Adipocyte (in vitro differentiated cells): ENCODE results near the gene SELENON.
A peak's percentile ranks its signal among the peaks of the same experiment; 100 is the strongest.

Source experiments
- DNase-seq: peaks from one replicate; pipeline ENCODE4 v3.0.0-alpha.2; 2015; ENCODE audit warnings: low read depth
- H3K27me3 ChIP-seq: replicated peaks from 2 replicates; pipeline ENCODE4 v1.7.0; 2013; ENCODE audit warnings: mild to moderate bottlenecking, low read length, moderate library complexity; ENCODE audit not compliant: control insufficient read depth, insufficient read depth
- H3K36me3 ChIP-seq: 2 replicates; pipeline ENCODE4 v1.7.0; 2013; ENCODE audit warnings: low read length, mild to moderate bottlenecking, moderate library complexity; ENCODE audit not compliant: control insufficient read depth, insufficient read depth, severe bottlenecking
- H3K4me1 ChIP-seq: 2 replicates; pipeline ENCODE4 v1.7.0; 2013; ENCODE audit warnings: mild to moderate bottlenecking, low read length, moderate library complexity; ENCODE audit not compliant: control insufficient read depth, insufficient read depth
- H3K4me3 ChIP-seq: 2 replicates; pipeline ENCODE4 v1.7.0; 2013; ENCODE audit warnings: mild to moderate bottlenecking, low read length, moderate library complexity
- H3K9ac ChIP-seq: 2 replicates; pipeline ENCODE4 v1.7.0; 2013; ENCODE audit warnings: mild to moderate bottlenecking, low read length, moderate library complexity
- H3K9me3 ChIP-seq: 2 replicates; pipeline ENCODE4 v1.7.0; 2013; ENCODE audit warnings: mild to moderate bottlenecking, low read length, moderate library complexity; ENCODE audit not compliant: control insufficient read depth

Gene SELENON

DNA sequence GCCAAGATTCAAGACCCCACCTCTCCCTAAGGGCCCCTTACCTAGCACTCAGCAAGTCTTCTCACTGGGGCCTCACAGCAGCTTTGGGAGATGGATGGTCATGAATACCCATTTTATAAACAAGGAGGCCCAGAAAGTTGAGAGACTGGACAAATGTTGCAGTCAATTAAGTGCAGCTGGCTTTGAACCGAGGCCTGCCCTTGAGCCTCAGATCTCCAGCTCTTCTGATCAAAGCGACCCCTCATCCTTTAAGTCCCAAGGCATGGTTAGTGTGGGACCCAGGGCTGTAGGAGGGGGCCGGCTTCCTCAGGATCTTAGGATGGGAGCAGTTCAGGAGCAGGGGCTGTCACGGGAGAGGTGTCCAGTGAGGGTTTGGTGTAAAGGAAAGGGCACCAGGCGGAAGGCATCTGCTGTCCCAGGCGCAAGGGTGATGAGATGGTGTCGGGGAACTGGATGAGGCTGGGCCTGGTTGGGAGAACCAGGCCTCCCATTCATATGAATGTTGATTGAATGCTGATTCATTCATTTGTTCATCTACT lies 14.6 kb downstream of the SELENON start:
- no peak overlapping the region for H3K4me3 ChIP-seq
- H3K36me3 ChIP-seq, result peaks cover 53% of the 10 kb centered on the region
- no peak for DNase-seq
- H3K27me3 ChIP-seq, result no peaks in the 10 kb centered on the region
- H3K4me1 ChIP-seq, result peaks cover 18% of the 10 kb centered on the region
- H3K9ac ChIP-seq, result no peak overlapping the region
- H3K9me3 ChIP-seq, result no peaks in the 10 kb centered on the region

DNA sequence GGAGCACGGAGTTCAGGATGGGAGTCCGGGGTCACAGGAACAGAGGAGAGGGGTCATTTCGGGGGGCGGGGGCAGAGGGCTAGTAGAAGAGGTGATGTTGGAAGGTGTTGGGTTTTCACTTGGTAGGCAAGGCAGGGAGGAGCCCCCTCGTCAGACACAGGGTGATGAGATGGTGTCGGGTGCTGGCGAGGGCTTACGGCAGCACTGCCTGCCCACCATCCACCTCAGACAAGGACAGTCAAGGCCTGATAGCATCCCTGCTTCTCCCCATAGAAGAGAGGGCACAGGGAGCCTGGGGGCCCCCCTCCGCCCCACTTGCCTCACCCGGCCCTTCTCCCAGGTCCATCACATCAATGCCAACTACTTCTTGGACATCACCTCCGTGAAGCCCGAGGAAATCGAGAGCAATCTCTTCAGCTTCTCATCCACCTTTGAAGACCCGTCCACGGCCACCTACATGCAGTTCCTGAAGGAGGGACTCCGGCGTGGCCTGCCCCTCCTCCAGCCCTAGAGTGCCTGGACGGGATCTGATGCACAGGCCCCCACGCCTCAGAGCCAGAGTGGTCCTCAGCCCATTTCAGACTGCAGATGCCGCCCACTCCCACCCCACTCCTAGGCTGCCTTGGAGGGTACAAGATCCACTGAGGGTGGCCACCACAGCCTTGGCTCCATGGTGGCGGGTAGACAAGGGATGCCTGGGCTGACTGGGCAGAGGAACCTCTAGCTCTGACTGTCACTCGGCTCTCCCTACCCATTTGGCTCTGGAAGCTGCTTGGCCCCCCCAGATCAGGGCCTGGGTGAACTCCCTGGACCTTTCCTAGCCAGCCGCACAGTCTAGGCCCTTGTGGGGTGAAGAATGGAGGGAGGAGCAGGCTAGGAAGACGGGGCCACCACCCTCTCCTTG lies 15.5 kb downstream of the SELENON start:
- no peaks in the 10 kb centered on the region for H3K9me3 ChIP-seq
- H3K4me3 ChIP-seq, result no peak overlapping the region
- no peak for DNase-seq
- H3K36me3 ChIP-seq, result peaks cover 50% of the 10 kb centered on the region
- no peaks in the 10 kb centered on the region for H3K27me3 ChIP-seq
- H3K4me1 ChIP-seq, result peaks cover 18% of the 10 kb centered on the region
- no peak overlapping the region for H3K9ac ChIP-seq

GRCh38 chr1:25816112-25816718 lies 16.2 kb downstream of the SELENON start:
- Histone ChIP-seq H3K4me1 (peaks cover 23% of the 10 kb centered on the region), H3K9me3 (no peaks in the 10 kb centered on the region), H3K27me3 (no peaks in the 10 kb centered on the region), H3K9ac (no peak overlapping the region), H3K36me3 (peaks cover 49% of the 10 kb centered on the region), H3K4me3 (no peak overlapping the region)
- no peak for DNase-seq

- Histone ChIP-seq H3K9ac (peak overlapping the region; percentile 97), H3K9me3 (no peaks in the 10 kb centered on the region), H3K27me3 (no peaks in the 10 kb centered on the region), H3K36me3 (peaks cover 32% of the 10 kb centered on the region), H3K4me1 (peaks cover 37% of the 10 kb centered on the region), H3K4me3 (no peak overlapping the region)
- no peak for DNase-seq
These were observed 18.0 kb downstream of the SELENON start for GRCh38 chr1:25817840-25818501.

GRCh38 chr1:25818569-25818968 lies 18.6 kb downstream of the SELENON start:
- peak overlapping the region; percentile 91 for H3K4me3 ChIP-seq
- no peak for DNase-seq
- H3K4me1 ChIP-seq, result peaks cover 43% of the 10 kb centered on the region
- H3K9me3 ChIP-seq, result no peaks in the 10 kb centered on the region
- H3K27me3 ChIP-seq, result no peaks in the 10 kb centered on the region
- peak overlapping the region; percentile 97 for H3K9ac ChIP-seq
- peaks cover 28% of the 10 kb centered on the region for H3K36me3 ChIP-seq

GRCh38 chr1:25819491-25820246 lies 19.7 kb downstream of the SELENON start, which contains the start of gene MTFR1L:
MTFR1L (plus strand) TSS chr1:25819954; CDS start chr1:25823105, 3,151 bp downstream.
- Histone ChIP-seq H3K4me1 (peaks cover 43% of the 10 kb centered on the region), H3K27me3 (no peaks in the 10 kb centered on the region), H3K36me3 (peaks cover 18% of the 10 kb centered on the region), H3K9me3 (no peaks in the 10 kb centered on the region), H3K9ac (peak within 1 kb of the TSS; percentile 97), H3K4me3 (peak within 1 kb of the TSS; percentile 91)
- peak; percentile 91 for DNase-seq

GRCh38 chr1:25820247-25821111 lies 20.5 kb downstream of the SELENON start:
- no peaks in the 10 kb centered on the region for H3K27me3 ChIP-seq
- peaks cover 10% of the 10 kb centered on the region for H3K36me3 ChIP-seq
- peak; percentile 82 for DNase-seq
- H3K9me3 ChIP-seq, result no peaks in the 10 kb centered on the region
- H3K4me3 ChIP-seq, result peak overlapping the region; percentile 91
- H3K9ac ChIP-seq, result peak overlapping the region; percentile 97
- peaks cover 45% of the 10 kb centered on the region for H3K4me1 ChIP-seq

DNA sequence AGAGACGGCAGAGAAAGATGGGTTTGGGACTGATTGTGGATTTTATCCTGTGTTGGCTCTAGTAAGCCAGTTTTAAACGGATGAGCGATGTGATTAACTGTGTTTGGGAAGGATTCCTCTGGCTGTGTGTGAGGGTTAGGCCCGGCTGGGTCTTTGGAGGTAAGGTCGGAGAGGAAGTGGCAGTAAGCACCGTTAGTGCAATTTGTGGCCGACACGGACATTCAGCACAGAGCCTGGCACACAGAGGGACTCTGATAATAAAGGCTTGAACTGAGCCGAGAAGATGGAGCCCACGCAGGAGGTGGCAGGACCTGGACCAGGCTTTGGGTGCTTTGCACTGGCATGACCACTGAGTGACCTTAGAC lies 21.1 kb downstream of the SELENON start:
- no peak for DNase-seq
- Histone ChIP-seq H3K4me3 (peak overlapping the region; percentile 91), H3K9me3 (no peaks in the 10 kb centered on the region), H3K4me1 (peaks cover 46% of the 10 kb centered on the region), H3K9ac (peak overlapping the region; percentile 97), H3K27me3 (no peaks in the 10 kb centered on the region), H3K36me3 (peaks cover 6% of the 10 kb centered on the region)

DNA sequence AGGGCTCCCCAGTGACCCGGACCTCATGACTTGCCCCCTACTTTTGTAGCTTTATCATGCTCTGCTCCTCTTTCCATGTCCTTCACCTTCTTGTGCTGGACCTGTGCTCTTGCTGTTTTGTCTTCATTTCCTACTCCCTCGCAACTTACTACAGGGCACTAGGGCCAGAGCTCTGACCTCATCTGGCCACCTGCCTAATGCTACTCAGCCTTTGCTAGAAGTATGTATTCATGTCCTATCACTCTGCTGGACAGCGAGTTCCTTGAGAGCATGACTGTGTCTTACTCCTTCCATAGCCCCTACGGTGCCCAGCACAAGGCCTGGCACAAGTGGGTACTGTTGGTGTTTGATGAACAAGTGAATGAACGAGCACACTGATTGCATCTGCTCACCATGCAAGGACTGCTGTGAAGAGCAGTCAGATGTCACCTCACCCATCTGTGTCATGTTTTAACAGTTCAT lies 21.7 kb downstream of the SELENON start:
- peak overlapping the region; percentile 91 for H3K4me3 ChIP-seq
- peak overlapping the region; percentile 97 for H3K9ac ChIP-seq
- DNase-seq, result peak; percentile 15
- H3K4me1 ChIP-seq, result peaks cover 46% of the 10 kb centered on the region
- H3K9me3 ChIP-seq, result no peaks in the 10 kb centered on the region
- H3K27me3 ChIP-seq, result no peaks in the 10 kb centered on the region
- peaks cover 8% of the 10 kb centered on the region for H3K36me3 ChIP-seq

- H3K4me3 ChIP-seq, result no peak overlapping the region
- H3K36me3 ChIP-seq, result peaks cover 47% of the 10 kb centered on the region
- H3K4me1 ChIP-seq, result peaks cover 28% of the 10 kb centered on the region
- H3K9me3 ChIP-seq, result no peaks in the 10 kb centered on the region
- H3K27me3 ChIP-seq, result no peaks in the 10 kb centered on the region
- DNase-seq, result no peak
- H3K9ac ChIP-seq, result no peak overlapping the region
These were observed 25.6 kb downstream of the SELENON start for GRCh38 chr1:25825605-25826004.
